HG02852 (cell line): Measurements from ENCODE around the gene CTAG1B.
"Not testable (repeated sequence)": the region's sequence is repeated elsewhere in the genome, so short reads cannot be mapped to it uniquely, and the experiment has no call there.

ENCODE experiments used
- ATAC-seq: cut with Tn5 transposase; IDR thresholded peaks from one replicate; pipeline ENCODE4 v1.9.1; 2021; ENCODE audit warnings: mild to moderate bottlenecking, moderate library complexity; ENCODE audit not compliant: unreplicated experiment

CTAG1B gene

DNA sequence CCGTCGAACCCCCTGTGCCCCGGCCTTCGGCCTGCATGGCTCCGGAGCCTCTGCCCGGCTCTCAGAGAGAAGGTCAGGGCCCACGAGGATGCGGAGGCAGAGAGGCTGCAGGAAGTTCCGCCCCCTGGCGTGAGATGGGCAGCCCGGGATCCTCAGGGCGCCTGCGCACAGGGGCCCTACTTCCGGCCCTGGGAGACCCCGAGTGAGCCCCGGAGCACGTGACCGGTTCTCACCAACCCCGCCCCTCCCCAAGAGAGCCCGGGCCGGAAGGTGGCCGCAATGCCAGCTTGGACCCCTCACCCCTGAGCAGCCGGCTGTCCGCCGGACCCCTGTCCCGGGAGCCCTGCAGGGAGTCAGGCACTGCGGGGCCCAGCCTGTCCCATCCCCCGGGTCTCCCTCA lies at the start of gene CTAG1B:
TSS of gene CTAG1B (minus strand) at position 101 of the 400 bp plus-strand sequence. CDS start at position 37, 64 bp downstream.
- not testable (repeated sequence) for ATAC-seq

DNA sequence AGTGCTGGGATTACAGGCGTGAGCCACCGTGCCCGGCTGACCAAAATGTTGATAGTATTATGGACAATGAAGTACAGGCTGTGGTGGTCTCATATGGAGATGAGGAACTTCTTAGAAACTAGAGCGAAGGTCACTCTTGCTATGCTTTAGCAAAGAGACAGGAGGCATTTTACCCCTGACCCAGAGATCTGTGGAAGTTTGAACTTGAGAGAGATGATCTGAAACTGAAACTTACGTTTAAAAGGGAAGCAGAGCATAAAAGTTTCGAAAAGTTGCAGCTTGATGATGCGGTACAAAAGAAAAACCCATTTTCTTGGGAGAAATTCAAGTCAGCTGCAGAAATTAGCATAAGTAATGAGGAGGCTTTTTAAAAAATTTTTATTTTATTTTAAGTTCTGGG lies 42.8 kb upstream of the CTAG1B start:
- no peak for ATAC-seq

DNA sequence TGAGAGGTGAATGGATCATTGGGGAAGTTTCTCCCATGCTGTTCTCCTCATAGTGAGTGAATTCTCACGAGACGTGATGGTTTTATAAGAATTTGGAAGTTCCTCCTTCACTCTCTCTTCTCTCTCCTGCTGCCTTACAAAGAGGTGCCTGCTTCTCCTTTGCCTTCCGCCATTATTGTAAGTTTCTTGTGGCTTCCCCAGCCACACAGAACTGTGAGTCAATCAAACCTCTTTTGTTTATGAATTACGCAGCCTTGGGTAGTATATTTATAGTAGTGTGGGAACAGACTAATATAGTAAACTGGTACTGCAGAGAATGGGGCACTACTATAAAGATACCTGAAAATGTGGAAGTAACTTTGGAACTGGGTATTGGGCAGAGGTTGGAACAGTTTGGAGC lies 42.1 kb upstream of the CTAG1B start:
- no peak for ATAC-seq

DNA sequence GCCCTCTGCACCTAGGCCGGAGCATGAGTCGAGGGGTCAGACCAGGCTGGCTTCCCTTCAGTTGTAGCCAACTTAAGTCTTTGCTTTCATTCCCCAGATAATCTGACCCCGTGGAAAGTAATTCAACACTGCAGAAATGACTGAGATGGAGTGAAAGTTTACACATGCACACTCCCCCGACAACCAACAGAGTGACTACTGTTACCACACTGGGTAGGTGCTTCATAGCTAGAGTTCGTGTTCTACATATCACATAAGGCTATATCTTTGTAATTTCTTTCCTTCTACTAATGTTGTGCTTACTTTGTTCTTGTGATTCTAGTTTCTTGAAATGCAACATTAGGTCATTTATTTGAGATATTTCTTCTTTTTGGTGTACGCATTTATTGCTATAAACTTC lies 41.5 kb upstream of the CTAG1B start:
- no peak for ATAC-seq

DNA sequence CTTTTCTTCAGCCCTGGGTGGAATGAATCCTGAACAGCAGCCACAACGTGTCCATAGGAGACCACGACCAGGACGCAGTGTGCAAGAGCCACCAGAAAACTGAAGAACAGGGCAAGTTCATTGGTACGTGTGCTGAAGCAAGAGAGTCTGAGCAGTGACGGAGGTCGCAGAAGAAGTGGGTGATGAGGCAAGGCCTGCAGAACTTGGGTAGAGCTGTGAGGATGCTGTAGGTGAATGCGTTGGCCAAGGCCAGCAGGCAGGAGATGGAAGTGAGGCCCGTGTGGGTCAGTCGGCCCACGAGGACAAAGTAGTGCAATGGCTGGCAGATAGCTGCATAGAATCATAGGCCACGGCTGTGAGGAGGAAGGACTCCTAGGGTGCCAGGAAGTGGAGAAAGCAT lies 39.9 kb upstream of the CTAG1B start:
- no peak for ATAC-seq

DNA sequence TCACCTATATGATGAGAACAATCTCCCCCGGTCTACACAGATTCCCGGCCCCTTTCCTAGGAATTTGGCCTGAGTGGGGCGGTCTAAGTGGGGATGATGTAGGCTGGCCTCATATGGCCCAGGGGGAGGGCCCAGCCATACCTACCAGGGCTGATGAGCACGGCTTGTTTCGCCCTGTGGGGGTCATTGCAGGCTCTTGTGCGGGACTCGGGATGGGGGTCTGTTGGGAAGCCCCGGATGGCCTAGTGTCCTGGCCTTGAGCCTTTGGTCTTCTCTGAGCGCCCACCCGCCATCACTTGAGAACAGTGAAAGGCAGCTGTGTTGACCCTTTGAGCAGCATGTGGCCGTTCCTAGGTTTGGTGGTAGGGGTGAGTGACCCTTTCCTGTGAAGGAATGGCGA lies 39.1 kb upstream of the CTAG1B start:
- ATAC-seq: no peak

DNA sequence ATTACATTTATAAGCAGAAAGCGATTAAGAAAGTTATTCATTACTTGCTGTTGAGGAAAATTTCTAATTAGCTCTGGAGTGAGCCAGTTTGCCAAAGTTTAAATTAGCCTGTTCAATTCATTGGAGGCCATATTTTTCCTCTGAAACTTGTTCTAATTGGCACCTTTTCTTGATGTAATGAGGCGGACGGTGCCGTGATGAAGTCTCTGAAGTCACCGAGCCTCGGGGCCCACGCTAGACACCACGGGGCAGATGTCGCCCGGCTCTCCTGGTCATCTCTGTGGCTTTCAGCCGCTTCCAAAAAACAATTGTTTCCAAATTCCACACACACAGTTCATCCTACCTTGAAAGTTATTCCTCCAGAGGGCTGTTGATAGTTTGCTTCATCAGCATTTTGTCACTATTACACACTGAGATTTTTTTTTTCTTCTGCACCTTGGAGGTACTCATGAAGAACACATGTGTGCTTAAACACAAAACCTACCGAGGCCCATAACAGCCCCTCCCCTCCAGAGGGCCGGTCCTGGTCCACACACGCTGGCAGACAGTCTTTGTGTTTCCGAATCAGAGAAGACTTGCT lies 38.2 kb upstream of the CTAG1B start:
- ATAC-seq: no peak

DNA sequence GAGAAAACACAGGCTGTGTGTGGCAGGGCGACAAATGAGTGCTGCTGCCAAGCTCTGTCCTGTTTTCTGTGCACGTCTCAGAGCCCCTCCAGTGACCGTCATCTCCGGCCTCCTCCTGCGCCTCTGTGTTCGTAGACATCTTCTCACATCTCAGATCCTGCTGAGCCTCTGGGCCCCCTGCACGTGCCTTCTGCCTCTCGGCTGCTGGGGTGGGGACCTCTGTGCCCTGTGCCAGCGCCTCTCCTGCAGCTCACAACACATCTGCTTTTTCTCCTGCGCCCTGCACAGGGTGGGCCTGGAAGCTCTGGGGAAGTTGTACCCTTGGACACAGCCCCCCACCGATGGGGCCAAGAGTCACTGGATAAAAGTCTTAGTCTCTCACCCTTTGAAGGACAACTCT lies 36.7 kb upstream of the CTAG1B start:
- no peak for ATAC-seq

DNA sequence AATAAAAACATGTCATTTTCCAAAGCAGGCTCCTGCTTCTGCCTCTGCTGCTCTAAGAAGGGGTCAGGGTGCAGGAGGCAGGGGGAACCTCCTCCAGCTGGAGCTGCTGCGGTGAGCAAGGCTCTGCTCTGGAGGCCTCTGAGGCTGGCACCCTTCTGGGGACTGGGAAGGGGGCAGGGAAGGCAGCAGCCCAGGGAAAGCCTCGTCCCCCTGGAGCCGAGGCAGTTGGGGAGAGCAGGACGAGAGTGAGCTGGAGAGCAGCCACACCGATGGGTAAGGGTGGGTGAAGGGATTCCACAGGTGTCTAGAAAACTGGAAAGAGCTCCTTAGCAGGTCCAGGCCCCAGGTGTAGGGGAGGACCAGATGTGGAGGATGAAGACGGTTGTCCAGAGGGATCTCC lies 36.3 kb upstream of the CTAG1B start:
- ATAC-seq: no peak

DNA sequence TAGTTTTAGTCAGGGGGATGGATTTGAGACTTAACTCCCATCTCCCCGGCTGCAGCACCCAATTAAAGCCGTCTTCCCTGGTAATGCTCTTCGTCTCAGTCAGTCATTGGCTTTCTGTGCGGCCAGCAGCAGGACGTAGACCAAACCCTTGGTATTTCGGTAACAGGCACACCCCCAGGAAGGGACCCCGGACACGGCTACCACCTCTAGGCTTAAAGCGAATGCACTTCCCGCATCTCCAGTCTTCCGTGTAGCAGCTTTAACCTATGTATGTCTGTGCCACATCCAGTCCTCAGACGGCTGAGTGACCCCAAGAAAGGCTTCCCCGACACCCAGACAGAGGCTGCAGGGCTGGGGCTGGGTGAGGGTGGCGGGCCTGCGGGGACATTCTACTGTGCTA lies 35.8 kb upstream of the CTAG1B start:
- no peak for ATAC-seq

DNA sequence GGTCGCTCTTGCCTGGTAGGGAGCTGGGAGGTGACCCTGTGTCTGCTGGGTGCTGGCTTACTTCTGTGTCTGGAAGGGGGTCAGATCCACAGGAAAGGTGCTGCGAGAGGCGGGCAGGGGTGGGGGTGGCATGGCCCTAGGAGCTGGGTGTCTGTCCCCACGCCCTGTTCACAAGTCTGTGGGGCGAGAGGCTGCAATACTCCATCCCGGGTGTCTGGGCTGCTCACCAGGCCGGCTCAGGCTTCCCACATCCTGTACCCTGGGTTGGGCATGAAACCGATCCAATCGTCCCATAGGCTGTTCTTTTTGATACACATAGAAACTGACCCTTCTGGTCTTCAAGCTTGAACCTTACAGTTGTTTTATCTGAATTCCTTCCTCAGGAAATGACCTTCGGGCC lies 35.3 kb upstream of the CTAG1B start:
- no peak for ATAC-seq

DNA sequence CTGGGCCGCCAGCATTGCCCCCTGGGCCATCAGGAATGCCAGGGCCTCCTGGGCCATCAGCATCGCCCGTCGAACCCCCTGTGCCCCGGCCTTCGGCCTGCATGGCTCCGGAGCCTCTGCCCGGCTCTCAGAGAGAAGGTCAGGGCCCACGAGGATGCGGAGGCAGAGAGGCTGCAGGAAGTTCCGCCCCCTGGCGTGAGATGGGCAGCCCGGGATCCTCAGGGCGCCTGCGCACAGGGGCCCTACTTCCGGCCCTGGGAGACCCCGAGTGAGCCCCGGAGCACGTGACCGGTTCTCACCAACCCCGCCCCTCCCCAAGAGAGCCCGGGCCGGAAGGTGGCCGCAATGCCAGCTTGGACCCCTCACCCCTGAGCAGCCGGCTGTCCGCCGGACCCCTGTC lies 34.3 kb upstream of the CTAG1B start, which contains the start of gene CTAG2:
TSS of gene CTAG2 (minus strand) at position 167 of the 400 bp plus-strand sequence. CDS start at position 103, 64 bp downstream.
- ATAC-seq: not testable (repeated sequence)

DNA sequence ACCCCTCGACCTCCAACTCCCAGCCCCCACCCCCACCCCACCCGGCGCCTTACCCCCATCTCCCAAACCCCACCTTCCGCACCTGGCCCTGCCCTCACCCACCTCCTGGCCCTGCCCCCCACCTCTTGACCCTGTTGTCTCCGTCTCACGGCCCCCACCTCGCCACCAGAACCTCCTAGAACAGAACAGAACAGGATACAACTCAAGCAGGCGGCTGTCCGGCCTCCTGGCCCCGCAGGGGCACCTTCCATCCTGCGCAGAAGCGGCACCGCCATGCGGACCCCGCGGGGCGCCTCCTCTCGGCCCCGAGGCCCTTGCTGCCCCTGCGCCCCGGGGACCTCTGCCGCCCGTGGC lies 33.9 kb upstream of the CTAG1B start:
- ATAC-seq: no peak

DNA sequence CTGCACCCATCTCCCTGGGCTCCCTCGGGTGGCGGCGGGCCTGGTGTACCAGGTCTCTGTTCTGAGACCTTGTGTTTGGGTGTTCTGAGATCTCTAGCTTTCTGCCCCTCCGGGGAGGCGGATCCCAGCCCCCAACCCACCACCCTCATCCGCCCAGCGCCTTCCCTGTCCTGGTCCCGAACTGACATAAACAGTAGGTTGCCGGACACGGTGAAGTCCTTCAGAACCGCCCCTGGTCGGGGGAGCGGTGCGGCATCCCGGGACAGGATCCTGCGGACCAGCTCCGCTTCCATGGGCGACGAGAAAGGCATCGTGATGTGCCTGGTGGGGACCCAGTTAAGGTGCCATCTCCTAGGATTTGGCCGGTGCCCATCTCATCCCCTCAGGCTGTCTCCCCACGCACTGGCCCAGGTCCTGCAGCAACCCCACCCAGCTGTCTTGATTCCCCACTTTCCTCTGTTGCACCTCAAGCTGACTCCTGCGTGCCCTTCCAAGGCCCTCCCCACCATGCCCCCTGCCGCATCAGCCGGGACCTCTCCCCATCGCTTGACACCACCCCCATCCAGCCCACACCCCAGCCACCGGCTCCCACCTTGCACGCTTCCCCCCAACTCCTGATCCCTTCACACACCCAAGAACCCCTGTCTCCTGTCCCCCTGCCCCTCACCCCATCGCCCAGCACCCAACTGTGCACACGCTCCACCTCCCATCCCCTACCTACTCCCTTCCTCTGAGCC lies 33.4 kb upstream of the CTAG1B start:
- no peak for ATAC-seq

DNA sequence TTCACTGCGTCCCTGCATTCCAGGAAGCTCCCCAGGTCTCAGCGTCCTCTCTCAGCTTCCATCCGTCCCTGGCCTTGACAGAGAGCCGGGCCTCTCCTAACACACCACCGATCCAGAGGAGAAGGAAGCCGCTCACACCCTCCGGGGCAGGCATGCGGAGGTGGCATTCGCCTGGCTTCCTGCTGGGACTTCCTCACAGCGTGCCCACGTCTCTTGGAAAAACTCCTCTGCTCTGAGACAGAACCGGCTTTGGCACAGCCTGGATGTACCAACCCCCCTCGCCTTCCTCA lies 31.1 kb upstream of the CTAG1B start:
- no peak for ATAC-seq

DNA sequence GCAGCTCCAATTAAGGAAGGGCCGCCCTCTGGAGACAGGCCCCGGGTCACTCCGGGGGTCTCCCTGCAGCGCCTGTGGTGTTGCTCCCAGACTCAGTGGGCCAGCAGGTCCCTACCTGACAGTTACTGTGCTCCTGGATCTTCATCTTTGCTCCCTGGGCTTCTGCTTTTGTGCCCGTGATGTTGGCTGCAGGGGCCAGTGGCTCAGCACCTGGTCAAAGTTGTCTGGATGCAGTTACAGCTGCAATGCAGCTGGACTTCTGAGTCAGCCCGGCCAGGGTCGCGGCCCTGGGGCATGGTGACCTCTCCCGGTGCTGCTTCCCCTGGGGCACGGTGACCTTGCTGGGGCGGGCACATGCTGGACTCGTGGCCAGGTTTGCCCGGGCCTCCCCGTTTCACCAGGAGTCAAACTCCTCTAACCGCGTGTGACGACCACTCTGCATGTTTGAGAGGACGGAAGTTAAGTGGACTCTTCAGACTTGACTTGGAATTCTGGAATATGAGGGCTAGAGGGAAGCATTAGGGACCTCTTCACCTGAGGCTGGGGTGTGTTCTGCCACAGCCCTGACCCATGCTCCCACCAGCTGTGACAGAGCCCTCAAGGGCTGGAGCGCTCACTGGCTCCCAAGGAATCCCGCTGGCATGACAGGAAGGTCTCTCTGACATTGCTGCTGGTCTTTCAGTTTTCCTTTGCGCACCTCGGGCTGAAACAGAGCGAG lies 30.6 kb upstream of the CTAG1B start:
- ATAC-seq: no peak

DNA sequence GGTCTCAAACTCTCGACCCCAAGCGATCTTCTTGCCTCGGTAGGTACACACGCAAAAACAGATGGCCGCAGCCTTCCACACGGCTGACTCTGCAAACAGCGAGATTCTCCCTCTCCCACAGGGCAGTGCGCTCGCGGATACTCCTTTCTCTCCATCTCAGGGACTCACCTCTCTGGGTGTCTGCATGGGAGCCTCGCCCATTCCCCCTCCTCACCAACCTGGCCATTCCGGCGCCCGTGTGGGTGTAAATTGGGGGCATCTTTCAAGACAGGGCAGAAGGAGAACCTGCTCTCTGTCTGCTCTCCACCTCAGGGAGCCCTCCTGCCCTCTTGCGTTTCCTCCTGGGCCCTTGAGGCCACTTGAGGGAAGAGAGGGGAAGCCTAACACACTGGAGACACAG lies 29.8 kb upstream of the CTAG1B start:
- no peak for ATAC-seq

DNA sequence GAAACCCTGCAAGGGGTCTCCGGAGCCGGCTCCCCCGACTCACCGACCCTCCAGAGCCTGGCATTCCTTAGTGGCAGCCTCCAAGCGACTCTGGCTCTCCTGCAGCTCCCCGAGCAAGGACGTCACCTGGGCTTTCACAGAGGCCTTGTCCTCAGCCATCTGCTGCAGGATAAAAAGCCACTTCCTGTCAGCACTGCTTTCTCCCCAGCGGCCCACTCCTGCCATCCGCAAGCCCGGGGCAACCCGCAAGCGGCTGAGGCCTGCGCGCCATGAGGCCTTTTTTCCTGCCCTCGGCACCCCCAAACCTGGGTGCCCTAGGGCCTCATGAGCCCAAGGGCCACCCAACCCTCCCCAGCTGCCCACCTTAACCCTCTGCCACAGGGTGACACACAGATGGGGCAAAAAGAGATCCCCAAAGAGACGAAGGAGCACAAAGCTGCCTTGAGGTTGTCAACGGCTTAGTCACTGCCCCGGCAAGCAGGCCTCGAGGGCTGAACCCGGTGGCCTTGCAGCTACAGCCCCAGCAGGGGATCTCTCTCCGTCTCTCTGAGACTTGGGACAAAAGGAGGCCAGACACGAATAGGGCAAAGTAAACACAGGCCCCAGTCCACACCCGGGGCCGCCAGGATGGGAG lies 26.8 kb upstream of the CTAG1B start:
- ATAC-seq: not testable (repeated sequence)

DNA sequence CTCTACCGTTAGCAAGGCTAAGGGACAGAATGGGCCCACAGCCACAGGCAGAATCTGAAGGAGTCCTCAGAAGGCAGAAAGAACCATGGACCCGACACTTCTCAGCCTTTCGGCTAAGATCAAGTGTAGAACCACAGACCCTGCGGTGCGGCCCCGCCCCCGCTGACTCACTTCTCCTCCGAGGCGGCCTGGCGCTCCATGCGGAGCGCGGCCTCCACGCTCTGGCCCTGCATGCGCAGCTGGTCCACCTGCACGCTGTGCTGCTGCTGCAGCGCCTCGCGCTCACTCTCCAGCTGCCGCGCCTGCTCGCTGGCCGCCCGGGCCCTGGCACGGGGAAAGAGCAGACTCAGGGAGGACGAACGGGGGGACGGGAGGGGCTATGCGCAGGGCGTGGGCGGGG lies 24.6 kb upstream of the CTAG1B start:
- ATAC-seq: not testable (repeated sequence)

DNA sequence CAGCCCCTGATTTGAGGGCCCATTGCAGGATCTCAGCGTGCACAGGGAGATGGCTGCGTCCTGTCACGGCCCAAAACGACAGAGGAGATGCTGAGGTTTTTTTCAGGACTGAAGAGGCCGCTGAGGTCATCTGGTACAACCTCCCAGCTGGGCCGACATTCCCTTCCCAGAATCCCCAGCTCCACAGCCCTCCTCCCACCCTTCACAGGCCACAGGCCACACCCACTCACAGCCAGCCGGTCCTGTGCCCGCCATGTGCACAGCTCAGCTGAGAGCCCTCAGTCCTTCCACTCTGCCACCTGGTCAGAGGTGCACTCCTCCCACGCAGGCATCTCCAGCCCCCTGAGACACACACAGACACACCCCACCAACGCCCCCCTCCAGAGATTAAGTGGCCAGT lies 22.7 kb upstream of the CTAG1B start:
- ATAC-seq: not testable (repeated sequence)

DNA sequence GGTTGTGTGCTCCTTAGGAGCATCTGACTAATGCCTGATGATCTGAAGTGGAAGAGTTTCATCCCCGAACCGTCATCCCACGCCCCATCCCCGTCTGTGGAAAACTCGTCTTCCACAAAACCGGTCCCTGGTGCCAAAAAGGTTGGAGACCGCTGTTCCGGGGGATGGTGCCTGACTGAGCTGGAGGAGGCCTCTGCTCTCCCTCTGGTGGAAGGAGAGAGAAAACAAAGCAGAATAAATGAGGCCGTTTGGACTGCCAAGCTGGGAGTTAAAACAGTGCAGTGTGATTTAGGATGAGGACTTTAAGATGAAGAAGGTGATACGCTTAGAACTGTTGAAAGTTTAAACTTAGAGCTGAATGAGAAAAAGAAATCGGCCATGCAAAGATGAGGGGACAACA lies 14.6 kb upstream of the CTAG1B start:
- not testable (repeated sequence) for ATAC-seq

DNA sequence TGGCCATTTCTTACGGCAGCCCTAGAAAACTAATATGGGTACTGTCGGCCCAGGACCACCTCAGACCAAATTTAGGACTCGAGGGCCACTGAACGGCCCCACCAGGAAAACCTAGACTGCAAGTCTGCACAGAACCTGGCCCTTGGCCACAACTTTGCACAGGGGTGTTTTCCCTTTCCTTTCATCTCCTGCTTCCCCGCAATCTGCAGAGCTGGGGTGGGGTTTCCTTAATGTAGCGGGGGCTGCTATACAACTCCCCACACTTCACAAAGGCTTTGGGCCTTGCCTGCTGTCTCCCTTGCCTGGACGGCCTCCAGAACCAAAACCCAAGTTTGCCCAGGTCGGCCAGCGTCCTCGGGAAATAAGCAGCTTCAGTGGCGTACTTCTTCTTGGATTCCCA lies 11.9 kb upstream of the CTAG1B start:
- ATAC-seq: not testable (repeated sequence)
